ENCODE results near the gene SPAG5.
A peak's percentile ranks its signal among the peaks of the same experiment; 100 is the strongest.

SPAG5 gene

DNA sequence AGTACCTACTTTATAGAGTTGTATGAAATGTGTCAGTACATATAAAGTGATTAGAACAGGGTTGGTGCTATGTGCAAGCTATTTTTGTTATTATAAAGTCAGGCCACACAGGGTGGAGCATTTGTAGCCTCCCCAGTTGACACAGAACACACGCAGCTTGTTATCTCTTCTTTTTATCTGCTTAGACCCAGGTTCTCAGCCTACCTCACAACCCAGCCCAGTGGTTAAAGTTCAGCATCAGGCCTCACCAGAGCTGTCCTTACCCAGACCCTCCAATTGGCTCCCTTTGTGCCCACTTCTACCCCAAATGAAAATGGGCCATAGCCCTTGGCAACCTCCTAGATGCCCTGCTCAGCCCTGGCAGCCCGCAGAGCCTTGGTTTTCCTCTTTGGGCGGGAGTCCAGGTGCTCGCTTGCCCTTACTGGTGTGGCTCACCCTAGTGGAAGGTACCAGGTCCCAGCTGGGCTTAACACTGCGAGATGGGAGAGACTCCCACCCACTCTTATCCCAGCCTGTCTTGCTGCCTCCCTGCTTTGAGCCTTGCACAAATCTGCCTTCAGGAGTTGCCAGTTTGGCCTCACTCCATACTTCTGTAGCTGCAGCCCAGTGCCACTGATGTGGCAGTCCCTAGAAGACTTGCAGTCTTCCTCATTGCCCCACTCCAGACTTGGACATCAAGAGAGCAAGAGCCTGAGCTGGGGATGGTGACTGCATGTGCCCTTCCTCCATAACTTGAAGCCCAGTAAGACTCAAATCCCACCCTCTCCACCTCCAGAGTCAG lies 26.4 kb downstream of the SPAG5 start:
- DNase-seq, result no peak

DNA sequence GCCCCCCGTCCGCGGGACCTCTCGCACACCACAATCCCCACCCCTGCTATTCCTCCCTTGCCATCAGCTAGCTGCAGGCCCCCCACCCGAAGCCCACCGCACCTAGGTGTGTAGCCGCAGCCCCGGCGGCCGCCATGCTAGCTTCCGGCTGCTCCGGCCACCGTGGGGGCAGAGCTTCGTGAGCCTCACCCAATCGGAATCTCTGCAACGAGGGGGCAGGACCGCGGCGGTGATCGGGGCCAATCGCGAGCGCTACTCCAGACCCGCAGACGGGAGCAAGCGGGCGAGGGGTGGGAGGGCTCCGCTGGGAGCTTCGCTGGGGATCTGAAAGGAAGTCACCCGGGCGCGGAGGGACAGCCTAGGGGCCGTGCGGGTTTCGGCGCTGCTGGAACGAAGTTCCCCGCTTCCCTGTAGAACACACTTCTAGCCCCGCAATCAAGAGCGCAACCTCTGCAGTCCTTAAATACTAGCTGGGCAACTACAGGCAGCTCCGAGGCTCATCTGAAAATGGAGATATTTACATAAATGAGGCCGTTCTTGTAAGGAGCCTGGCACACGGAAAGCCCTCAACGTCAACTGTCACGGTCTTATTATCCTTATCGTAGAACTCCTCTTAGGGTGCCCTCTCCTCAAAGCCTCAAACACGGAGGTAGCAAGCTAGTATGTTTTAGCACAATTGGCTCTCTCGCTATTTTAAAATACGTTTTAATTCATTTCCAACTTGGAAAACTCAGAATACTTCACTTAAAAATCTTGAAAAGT lies 27.3 kb downstream of the SPAG5 start, which contains the start of gene PIGS:
Gene PIGS, minus strand, starts transcription at position 164 of the 762 bp plus-strand sequence. Its CDS starts 28 bp downstream, at position 136.
- peak; percentile 95 to 96 for DNase-seq

DNA sequence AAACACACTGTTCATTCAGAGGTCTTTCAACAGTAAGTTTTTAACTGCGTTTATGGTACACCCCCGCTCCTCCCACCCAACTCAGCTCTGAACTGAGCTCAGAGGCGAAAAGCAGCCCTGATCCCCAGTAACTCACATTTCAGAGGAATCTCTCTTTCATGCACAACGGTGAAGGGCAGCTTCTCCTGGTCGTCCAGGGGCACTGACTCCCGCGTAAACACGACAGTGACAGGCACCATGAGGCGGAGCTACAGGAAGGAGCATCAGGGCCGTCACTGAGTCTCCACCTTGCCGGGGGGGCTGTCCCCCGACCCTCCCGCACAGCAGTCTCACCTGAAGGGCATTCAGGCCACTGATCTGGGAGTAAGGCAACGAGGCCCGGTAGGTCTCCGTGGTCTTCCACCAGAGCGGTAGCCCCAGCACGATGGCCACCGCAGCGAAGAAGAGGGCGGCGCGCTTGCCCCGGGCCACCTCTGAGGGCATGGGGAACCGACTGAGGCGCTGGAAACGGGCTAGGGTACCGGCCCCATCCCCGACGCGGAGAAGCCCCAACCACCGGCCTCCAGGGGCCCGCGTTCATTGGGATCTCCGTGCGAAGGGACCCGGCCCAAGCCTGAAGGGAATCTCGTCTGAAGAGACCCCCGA lies 28.0 kb downstream of the SPAG5 start:
- DNase-seq, result peak; percentile 53 to 63

DNA sequence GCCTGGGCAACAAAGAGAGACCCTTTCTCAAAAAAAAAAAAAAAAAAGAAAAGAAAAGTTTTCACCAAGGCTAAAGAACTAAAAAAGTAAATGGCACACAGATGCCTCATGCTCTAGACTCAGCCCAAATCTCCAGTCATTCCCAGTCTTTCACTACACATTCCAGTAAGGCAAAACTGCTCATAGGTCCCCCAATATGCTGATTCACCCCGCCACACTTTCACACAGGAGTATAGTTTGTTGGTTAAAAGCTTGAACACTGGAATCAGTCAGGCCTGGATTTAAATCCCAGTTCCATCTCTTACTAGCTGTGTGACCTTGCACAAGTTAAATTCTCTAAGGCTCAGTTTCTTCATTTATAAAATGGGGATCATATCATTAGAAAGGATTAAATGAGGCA lies 29.4 kb downstream of the SPAG5 start:
- no peak for DNase-seq

DNA sequence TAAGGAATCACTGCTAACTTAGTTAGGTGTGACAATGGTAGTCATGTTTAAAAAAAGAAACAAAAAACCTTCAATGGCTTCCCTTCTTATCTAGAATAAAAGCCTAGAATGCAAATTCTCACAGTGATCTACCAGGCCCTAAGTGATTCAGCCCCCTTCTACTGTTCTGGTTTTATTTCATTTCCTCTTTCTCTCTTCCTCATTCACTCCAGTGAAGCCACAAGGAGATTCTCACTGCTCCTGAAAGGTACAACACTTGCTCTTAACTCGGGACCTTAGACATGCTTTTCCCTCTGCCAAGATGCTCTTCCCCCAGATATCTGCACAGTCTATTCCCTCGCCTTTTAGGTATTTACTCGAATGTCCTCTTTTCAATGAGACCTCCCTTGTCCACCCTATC lies 31.2 kb downstream of the SPAG5 start:
- no peak for DNase-seq

DNA sequence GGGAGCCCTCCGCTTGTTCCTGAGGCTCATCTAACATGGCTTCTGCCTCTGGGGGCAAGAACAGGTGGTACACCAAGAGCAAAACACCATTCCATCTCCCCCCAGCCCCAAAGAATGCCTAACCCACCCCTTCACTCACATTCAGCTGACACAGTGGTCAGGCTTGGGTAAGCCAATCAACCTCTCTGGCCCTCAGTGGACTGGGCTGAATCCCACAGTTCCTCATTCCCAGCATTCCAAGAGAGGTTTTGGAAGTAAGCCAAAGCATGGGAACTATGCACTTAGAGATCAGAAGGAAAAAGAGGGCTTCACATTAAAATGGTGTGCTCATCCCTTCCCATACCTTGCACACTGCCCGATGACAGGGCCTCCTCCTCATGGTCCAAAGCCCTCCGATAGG lies 35.4 kb downstream of the SPAG5 start:
- no peak for DNase-seq

DNA sequence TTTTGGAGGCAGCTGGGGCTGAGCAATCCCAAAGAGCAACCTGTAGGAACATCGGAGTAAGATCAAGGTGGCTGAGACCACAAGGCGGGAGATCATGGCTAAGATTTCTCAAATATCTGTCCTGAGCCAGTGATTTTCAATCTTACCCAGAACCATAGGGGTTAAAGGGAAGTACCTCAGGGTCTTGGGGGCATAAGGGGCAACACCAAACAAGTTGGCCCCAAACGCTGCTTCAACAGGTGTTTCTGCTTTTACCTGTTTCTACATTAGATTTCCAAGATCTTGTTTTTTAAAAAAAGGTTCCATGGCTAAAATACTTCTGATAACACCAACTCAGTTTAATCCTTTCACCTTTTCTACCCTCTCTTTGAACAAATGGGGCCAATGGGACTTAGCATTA lies 43.8 kb downstream of the SPAG5 start:
- no peak for DNase-seq

DNA sequence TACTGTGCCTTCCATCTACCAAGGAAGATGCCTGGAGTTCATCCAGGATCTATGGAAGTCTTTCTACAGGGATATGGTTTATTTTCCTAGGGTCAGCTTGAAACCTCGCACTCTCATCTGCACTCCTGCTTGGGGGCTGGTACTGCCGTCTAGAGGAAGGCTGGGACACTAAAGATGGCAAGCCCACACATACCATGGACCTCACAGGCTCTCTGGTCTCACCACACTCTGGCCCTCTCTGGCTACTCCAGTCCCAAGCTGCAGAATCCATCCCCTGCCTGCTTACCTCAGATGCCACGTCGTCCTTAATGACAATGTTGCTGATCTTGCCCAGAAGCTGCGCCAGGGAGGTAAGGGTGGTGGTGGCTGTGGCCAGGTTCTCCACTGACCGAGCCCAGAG lies 44.3 kb downstream of the SPAG5 start:
- no peak for DNase-seq

DNA sequence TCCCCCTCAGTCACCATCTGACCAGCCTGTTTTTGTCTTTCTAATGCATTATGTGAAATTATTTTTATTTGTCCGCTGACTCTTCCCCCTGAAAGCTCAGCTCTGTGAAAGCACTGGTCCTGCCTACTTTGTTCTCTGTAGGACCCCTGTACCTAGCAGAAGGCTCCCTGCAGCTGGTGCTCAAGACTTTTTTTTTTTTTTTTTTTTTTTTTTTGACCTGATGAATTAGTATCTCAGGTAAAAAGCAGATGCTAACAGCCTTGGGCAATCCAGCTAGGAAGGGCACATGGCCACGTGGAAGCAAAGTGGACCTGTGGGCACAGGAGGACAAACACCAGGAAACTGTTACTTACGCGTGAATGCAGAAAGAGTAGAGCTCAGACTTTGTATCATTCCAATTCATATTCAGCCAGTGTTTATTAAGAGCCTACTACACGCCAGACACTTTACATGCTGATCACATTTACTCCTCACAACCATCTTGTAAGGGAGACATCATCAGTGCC lies 45.8 kb downstream of the SPAG5 start:
- DNase-seq, result no peak

DNA sequence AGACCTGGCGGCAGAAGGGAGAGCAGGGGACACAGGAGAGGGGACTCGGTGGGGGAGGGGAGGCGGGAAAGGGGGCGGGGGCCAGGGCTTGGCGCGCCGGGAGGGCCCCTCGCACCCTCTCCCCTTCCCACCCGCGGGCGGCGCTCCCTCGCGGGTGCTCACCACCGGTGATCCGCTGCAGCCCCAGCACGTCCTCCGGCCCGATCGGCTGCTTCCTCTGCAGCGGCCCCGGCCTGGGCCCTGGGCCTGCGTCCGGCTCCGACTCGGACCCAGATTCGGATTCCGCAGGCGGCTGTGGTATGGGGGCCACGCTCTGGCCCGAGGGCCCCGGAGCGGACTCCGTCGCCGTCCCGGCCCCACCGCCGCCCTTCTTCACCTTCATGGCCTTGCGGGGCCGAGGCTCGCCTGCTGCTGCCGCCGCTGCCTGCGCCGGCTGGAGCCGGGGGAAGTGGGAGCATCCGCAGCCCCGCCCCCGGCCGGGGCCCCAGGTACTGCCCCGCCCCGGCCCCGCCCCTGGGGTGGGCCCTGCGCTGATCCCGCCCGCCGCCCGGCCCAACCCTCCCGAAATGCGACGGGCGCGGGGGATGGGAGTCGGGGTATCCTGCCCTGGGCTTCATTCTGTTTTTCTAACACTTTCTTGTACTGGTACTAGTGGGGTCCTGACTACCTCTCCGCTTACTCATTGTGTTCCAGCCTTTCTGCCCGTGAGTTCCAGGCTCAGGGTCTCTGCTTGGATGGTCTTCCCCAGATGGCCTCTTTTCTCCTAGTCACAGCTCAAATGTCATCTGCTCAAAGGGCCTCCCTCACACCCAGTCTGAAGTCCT lies 46.4 kb downstream of the SPAG5 start, which contains the start of gene UNC119:
Gene UNC119, minus strand, starts transcription at position 449 of the 824 bp plus-strand sequence. Its CDS starts 67 bp downstream, at position 382.
- DNase-seq, result peak; percentile 78 to 82

DNA sequence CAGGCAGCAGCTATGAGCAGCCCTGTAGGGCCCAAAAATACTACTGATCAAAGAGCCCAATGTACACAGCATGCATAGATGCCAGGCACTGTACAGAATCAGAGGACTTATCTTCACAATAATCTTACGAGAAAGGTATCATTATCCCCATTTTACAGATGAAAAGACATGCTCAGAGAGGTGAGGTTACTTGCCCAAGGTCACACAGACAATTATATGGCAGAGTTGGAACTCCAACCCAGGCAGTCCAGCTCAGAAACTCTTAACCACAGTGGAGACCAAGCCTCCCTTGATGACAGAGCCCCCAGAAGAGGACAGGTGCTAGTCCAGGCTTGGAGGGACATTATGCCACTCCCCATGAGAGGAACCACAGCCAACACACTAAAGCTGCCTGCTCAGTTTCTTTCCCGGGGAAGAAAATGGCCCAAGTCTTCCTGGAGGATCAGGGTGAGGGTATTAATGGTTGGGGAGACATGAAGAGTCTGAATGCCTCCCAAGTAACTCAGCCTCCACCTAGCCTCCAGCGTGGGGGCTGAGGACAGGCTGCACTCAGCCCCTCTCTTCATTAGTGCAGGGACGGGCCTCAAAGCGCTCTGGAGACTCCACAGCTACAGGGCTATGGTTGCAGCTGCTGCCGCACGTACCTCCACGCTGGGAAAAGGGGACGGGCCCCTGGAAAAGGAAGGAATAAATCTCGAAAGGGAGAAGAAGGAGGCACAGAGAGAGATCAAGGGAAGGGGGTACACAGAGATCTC lies 47.2 kb downstream of the SPAG5 start:
- no peak for DNase-seq

DNA sequence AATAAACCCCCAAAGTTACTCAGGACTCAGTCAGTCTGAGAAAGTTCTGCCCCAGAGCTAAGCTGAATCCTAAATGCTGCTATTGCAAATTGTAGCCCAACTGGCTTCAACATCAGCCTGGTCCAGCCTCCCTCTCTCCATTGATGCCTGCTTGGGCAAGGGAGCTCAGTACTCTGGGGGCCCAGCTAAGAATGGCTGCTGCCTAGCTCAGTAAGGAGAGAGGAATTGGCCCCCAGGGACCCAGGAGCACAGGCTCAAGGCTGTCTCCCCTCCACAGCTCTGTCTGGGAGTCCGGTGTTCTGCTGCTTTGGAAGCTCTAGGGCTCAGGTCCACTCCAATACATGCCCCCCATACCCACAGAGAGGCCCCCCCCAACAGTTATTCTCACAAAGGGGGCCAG lies 48.0 kb downstream of the SPAG5 start:
- DNase-seq, result no peak

DNA sequence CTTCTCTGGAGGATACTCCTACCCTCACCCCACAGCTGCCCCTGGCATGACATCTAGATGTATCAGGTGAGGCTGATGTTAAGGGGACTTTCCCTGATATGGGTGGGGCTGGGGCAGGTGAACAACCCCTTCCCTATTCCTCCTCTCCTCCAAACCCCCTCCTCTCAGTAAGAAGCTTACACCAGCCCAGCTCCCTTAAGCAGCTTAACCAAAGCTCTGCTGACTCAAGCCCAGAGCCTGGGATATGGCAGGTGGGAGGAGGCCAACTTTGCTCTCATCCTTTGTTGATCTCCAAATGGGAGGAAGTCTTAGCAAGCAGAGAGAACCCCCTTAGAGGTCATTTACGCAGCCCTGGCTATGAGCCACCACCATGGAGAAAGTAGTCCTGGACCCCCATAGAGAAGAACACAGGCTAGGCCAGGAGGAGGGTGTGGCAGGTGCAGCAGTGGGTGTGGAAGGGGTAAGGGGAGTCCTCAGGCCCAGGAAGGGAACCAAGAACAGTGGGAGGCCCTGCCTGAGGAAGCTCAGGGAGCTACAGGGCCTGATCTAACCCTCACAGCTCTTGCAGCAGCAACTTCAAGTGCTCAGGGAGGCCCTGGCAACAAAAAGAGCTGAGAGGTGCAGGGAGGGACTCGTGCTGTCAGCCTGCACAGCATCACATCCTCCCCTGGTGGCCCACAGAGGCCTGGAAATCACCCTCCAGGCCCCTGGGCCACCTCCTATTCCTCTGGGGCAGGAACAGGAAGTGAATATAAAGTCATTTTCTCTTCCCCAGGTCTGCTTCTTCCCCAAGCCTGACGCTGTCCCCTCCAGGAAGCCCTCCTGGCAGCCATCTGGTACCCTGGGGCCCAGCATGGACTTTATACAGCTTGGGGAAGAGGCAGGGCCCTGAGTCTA lies 49.3 kb downstream of the SPAG5 start:
- DNase-seq, result peak; percentile 57 to 69

DNA sequence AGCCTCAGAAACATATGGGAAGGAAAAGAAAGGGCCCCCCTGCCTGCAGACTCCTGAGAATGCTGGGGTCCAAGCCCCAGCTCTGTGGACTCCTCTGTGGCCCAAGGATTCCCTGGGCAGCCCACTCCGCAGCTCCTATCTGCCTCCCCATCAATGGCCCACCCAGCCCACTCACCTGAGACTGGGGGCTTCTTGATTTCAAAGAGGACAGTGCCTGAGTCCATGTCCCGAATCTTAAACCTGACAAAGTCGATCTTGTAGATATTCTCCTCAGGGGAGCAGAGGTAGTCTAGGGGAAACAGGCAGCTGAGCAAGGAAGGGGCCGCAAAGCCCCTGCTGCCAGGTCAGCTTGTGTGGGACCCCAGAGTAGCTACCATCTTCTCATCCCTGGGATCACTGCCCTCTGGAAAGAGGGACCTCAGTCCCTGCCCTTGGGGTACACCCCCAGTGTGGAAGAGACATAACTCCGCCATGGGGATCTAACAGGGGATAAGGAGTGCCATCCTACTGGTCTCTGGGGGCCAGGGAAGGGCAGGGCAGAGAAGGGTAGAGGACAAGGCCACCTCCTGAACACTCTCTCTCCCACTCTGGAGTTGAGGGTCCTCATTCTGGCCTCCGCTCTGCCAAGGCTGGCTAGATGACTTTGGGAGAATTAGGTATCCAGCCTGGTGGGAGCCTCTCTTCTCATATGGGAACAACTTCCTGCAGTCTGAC lies 50.3 kb downstream of the SPAG5 start:
- DNase-seq, result no peak

DNA sequence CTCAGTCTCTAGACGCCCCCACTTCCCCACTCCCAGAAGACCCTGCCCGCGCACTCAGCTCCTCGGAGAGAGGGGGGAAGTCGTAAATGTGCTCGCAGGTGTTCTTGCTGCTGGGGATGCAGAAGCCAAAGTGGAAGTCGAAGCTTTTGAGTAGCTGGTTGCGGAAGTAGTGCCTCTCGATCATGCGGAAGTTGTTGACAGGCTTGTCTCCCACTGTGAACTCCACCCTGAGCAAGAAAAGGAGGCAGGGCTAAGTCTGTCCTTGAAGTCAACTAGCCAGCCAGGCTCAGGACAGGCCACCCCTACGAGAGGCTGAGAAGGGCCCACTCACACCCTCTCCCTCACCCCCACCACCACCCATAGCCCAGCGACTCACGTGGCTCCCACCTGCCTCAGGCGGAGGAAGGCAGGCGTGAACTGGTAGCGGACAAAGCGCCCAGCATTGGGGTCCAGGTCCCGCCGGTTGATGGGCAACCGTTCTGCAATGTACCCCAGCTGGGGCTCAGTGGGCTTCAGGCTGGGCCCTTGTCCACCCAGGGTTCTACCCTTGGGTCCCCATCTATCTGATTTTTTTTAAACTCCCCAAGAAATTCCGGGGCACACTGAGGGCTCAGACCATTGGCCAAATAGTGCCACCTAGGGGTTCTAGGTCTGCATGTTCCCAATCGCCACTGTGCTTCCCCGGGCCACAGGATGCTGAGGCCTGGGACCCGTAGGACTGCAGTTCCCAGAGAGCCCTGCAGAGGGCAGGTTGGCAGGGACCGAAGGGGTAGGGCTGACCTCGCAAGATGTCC lies 51.0 kb downstream of the SPAG5 start:
- peak; percentile 84 to 90 for DNase-seq

DNA sequence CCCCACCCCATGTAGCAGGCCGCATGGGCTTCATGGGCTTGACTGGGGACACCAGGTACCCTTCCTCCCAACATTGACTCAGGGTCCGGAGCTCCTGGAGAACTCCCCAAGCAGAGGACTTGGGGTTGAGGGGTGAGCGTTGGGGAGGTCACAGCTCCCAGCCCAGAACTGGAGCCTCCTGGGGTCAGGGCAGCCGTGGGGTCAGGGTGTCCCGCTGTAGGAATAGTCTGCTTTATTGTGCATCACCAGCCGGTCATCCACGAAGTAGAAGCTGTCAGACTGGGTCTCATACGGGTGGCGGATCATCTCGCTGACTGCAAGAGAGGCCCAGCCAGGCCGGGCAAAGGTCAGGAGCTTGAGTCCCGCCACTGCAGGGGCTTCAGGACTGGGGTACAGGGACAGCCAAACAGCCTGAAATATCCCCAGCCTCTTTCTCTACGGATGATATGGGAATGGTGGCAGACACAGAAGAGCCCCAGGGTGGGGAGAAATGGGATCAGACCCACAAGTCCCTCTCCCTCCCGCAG lies 51.7 kb downstream of the SPAG5 start:
- no peak for DNase-seq

DNA sequence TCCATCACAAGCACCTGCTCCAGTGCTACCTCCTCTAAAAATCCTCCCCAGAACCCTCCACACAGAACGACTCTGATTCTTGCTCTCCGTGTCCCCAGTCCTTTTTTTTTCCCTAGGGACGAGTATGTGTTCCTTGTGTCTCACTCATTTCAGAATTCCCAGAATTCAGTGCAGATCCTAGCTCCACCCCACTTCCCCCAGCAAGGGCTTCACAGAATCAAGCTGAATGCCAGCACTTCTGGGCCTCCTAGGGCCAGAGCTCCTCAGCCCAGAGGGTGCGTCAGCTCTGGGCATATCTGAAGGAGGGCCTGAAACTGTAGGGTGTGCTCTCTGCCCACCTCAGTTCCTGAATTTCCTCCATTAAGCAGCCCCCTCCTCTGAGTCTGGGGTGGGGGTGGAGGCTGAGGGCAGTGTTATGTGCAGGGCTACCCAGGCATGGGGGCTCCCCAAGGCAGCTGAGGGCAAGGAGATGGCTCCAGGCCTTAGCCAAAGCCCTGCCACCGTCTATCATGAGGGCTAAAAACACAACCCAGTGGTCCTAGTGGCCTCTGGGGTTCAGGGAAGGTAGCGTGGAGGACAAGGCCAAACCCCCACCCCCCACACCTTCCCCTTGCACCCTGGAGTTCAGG lies 52.9 kb downstream of the SPAG5 start:
- no peak for DNase-seq

DNA sequence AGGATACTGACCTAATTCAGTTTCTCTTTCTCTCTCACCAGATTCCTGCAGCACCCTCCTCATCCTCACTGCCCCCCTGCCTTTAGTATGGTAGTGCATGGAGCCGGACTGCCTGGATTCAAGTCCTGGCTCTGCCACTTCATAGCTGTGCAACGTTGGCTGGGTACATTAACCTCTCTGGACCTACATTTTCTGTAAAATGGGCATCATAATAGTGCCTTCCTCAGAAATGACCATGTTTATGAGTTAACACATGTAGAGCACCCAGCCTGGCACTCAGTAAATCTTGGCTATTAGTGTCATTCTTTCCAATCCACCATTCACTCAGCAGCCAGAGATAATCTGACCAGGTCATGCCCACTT lies 53.7 kb downstream of the SPAG5 start:
- no peak for DNase-seq
